NCI-H1048 (cell line): Measurements from ENCODE around the gene HMGCR.

Source experiments
- DNase-seq: peaks from one replicate; lab custom pipeline; 2025; lab: John Stamatoyannopoulos, UW

HMGCR gene

GRCh38 chr5:75340714-75341478 is 3.9 kb downstream of the HMGCR start:
- no peak for DNase-seq

GRCh38 chr5:75341934-75342333 is 4.9 kb downstream of the HMGCR start:
- DNase-seq: no peak

DNA sequence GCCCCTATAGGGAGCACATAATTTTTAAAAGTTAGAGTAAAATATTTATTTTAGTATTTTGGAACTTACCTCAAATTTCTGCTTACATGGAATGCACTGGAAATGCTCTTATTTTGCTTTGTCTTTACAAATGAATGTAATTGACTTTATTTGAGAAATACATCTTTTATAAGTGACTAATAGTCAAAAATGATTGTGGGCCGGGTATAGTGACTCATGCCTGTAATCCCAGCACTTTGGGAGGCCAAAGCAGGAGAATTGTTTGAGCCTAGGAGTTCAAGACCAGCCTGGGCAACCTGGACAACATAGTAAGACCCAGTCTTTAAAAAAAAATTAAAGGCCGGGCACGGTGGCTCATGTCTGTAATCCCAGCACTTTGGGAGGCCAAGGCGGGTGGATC is 5.8 kb downstream of the HMGCR start:
- DNase-seq: no peak

DNA sequence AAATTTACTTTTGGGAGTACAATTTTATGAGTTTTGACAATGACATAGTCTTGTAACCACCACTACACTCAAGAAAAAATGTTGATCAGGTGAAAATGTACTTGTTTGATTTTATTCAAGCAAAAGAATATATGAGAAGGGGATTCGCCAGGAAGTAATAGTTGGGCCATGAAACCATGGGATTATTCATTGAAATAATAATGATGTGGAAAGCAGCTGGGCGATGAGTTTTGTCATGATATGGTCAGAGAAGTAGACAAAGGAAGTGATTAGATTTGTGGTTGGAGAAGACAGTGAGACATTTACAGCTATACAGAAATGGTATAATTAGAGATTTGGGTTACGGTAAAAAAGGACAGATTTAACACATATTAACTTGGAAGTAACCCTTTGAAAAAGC is 11.2 kb downstream of the HMGCR start:
- no peak for DNase-seq

DNA sequence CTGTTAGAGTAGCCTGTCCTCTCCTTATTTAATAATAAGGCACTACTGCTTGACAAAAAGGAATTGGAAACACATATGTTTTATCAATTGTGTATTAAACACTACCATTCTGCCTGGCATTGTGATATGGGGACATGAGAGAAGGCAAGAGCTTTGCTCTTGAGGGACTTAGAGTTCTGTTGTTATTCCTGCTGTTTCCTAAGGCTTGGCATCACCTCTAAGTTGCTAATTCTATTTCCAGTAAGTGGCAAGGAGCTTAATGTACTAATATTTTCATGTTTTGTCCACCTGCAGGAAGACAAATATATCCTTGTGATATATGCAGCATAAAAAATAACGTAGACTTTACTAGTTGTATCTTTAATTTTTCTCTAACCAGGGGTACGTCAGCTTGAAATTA is 12.6 kb downstream of the HMGCR start:
- no peak for DNase-seq

- no peak for DNase-seq
These were observed 14.3 kb downstream of the HMGCR start for GRCh38 chr5:75351139-75351926.

GRCh38 chr5:75355236-75355635 is 18.2 kb downstream of the HMGCR start:
- DNase-seq: no peak

- no peak for DNase-seq
These were observed 19.7 kb downstream of the HMGCR start for GRCh38 chr5:75356719-75357118.

- DNase-seq: no peak
These were observed 21.1 kb downstream of the HMGCR start for GRCh38 chr5:75358117-75358516.

GRCh38 chr5:75361310-75361709 is 24.3 kb downstream of the HMGCR start:
- no peak for DNase-seq

DNA sequence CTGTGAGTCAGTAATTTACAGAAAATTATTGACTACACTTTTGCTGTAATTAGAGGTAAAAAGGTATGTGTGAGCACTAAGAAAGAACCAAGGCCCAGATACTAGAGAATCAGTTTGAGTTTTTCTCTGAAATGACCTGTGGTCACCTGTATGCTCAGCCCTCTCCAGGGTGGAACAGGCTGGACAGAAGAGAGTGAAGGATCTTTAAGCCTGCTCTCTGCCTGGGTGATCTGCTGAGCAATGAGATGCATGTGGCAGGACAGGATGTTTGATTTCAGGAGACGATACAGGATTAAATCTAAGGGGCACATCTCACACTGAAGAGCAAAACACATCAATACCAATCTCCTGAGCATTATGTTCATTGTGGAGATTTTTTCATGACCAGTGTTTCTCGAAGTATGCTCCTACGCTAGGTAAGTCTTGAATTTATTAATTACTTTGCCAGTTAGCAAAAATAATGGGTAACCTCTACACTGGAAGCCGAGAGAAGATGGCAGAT is 25.5 kb downstream of the HMGCR start:
- no peak for DNase-seq

DNA sequence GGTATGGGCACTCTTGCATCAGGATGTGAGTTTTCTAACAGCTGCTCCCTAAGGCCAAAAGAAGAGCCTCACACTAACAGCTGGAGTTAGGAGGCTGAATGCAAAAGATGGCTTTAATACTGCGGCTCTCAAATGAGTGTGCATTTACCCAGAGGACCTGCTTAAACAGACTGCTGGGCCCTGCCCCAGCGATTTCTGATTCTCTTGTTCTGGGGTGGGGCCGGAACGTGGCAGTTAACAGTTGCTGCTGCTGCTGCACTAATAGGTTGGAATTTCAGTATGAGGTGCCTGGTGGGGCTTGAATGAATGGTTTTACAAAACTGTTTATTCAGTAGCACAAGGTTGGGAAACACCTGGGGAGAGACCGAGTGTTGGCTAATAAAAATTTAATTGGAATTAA is 26.1 kb downstream of the HMGCR start:
- DNase-seq: no peak

GRCh38 chr5:75363726-75364495 is 26.9 kb downstream of the HMGCR start:
- DNase-seq: no peak

GRCh38 chr5:75364571-75365280 is 27.7 kb downstream of the HMGCR start:
- DNase-seq: no peak

DNA sequence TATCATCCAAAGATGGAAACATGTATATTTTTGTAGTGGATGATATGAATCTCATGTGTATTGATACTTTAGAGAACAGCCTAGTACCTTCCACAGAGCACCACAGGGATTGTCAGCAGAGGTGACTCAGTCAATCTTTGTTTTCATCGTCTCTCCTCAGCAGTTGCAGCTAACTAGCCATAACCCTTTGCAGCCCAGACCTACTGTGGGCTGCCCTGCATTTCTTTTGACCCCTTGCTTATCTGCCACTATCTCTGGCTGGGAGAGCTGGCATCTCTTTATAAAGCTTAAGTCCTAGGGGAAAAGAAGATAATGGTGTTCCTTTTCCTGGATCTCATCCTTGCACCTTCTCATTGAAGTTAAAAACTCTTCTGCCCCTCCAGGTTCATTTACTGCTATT is 28.7 kb downstream of the HMGCR start:
- DNase-seq: no peak

DNA sequence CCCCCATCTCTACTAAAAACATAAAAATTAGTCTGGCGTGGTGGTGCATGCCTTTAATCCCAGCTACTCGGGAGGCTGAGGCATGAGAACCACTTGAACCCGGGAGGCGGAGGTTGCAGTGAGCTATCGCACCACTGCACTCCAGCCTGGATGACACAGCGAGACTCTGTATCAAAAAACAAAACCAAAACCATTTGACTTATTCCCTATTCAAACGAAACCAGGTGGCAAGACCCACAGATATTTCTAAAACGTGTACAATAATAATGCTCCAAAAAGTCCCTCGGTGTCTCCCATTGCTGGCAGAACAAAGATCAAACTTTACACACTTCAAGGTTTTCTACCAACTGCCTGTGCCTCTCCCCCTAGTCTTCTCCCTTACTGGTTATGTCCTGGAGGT is 29.8 kb downstream of the HMGCR start:
- DNase-seq: no peak

GRCh38 chr5:75367401-75367800 is 30.4 kb downstream of the HMGCR start:
- DNase-seq: no peak

GRCh38 chr5:75368391-75368790 is 31.4 kb downstream of the HMGCR start:
- no peak for DNase-seq

GRCh38 chr5:75373862-75374261 is 36.8 kb downstream of the HMGCR start:
- DNase-seq: no peak

- DNase-seq: no peak
These were observed 37.4 kb downstream of the HMGCR start for GRCh38 chr5:75374394-75374814.

DNA sequence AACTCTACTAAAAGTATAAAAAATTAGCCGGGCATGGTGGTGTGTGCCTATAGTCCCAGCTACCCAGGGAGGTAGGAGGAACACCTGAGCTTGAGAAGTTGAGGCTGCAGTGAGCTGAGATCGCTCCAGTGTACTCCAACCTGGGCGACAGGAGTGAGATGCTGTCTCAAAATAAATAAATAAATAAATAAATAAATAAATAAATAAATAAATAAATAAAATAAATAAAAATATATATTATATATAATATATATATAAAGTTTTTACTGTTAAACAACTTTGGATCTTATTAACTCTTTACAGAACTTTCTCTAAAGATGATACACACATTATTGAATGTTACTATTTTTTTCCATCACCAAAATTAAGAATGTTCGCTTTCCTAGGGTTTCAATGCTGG is 38.4 kb downstream of the HMGCR start:
- DNase-seq: no peak

DNA sequence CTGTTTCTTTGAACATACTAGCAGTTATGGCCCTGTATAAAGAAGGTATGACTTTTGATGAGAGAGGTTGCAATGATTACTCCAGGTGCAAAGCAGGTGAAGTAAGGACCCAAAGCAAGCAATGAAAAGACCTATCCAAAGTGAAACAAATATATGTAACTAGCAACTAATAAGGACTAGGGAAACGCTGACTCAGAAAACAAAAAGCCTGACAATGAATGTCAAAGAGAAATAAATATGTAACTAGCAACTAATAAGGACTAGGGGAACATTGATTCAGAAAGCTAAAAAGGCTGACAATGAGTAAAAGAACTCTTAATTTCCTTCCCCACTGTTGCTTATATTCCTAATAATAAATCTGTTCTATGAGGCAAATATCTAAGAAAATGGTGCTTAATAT is 43.1 kb downstream of the HMGCR start:
- DNase-seq: no peak
